Pulmonary artery endothelial cell (primary cell): ENCODE results near the gene UPK3A. TPM values are rescaled to one million over a fixed set of nuclear protein-coding genes. Genes with fewer than 3 reads are reported as not detected.
"Not testable (repeated sequence)": the region's sequence is repeated elsewhere in the genome, so short reads cannot be mapped to it uniquely, and the experiment has no call there.

Source experiments
- DNase-seq: peaks from one replicate; pipeline ENCODE4 v3.0.0-alpha.2; 2011; ENCODE audit warnings: low read depth, low spot score
- total RNA-seq: library from RNA; depleted of rRNA; stranded (reverse); fragments of >200 nt; gene quantifications from 2 replicates; pipeline ENCODE4 v1.2.3, GENCODE V29; 2014

The UPK3A gene
- total RNA-seq, 1 donor from 2014 or later: not detected

DNA sequence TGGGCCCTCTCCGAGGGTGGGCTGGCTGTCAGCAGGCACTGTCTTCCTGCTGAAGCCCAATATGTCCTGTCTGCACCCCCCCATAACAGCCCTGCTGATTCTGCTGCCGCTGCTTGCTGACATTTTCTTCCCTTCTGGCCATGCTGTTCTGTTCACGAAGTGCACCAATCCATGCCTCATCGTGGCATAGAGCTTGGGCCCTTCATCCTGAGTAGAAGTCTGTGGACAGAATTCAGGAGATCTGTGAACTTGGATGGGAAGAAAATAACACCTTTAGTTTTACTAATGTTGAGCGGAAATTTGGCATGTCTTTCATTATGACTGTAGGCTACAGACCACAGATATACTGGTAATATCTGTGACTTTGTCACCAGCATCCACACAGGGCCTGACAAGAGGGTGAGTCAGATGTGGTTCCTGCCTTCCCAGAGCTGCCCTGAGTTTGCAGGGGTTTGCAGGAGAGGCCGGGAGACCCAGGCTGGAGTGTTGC lies 29.9 kb upstream of the UPK3A start:
- no peak for DNase-seq

DNA sequence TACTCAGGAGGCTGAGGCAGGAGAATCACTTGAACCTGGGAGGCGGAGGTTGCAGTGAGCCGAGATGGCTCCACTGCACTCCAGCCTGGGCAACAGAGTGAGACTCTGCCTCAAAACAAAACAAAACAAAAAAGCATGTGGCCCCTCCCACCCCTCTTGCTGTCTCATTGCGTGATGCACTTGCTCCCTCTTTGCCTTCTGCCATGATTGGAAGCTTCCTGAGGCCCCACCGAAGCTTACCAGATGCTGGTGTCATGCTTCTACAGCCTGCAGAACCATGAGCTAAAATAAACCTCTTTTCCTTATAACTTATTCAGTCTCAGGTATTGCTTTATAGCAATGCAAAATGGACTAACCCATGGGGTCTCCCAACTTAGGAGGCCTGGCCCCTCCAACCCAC lies 26.8 kb upstream of the UPK3A start:
- not testable (repeated sequence) for DNase-seq

DNA sequence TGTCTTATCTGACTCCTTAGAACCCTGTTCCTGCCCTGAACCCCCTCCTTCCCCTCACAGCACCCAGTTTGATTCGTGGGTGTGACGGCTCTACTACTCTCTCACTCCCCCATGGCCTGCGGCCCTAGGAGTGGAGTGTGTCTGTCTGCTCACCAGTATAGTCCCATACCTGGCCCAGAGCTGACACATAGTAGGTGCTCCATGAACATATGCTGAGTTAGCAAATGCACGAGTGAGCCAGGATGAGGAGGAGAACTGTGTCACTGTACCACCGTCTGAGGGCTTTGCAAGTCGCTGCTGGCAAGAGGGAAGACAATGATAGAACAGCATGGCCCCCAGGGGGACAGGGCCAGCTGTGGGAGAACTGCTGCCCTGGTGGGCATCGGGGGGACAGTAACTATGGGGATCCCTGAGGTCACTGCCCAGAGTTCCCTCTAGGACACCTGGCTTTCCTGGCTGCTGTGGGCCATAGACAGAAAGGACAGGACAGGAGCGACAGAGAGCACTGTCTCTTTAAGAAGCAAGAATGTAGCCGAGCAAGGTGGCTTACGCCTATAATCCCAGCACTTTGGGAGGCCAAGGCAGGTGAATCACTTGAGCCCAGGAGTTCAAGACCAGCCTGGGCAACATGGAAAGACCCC lies 24.9 kb upstream of the UPK3A start:
- DNase-seq: no peak

DNA sequence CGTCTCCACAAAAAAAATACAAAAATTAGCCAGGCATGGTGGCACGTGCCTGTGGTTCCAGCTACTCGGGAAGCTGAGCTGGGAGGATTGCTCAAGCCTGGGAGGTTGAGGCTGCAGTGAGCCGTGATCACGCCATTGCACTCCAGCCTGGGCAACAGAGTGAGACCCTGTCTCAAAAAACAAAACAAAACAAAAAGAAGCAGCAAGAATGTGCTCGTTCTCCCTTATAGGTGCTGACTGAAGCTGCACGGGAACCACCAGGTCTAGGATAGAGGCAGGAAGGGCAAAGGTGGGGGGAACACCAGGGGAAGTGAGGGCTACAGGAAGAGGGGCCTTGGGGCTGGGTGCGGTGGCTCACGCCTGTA lies 24.4 kb upstream of the UPK3A start:
- DNase-seq: not testable (repeated sequence)

DNA sequence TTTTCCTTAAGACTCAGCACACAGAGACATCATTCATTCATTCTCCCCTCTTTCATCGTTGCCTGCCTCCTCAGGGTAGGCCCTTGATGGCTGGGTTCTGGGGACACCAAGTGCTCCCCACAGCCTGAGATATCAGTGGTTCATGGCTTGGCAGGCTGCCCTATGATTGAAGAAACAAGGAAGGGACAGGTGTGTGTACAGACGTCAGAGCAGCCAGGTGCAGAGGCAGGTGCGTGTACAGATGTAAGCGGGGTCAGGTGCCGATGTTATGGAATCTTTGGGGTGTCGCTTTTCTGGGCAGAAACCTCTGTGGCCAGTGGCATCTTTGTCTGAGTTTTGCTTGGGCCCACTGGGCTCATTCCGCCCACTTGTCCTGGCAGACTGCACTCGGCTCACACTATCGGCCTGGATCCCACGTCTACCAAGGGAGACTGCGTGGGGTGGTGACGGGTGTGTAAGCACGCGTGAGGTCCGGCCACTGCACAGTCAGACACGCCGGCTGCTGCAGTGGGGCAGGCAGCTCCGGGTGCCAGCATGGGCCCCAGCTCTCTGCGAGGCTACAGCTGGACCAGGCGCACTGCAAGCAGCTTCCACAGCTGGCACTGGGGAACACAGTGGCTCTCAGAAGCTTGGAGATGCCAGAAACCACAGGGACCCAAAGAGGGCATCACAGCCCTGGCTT lies 23.2 kb upstream of the UPK3A start:
- no peak for DNase-seq

DNA sequence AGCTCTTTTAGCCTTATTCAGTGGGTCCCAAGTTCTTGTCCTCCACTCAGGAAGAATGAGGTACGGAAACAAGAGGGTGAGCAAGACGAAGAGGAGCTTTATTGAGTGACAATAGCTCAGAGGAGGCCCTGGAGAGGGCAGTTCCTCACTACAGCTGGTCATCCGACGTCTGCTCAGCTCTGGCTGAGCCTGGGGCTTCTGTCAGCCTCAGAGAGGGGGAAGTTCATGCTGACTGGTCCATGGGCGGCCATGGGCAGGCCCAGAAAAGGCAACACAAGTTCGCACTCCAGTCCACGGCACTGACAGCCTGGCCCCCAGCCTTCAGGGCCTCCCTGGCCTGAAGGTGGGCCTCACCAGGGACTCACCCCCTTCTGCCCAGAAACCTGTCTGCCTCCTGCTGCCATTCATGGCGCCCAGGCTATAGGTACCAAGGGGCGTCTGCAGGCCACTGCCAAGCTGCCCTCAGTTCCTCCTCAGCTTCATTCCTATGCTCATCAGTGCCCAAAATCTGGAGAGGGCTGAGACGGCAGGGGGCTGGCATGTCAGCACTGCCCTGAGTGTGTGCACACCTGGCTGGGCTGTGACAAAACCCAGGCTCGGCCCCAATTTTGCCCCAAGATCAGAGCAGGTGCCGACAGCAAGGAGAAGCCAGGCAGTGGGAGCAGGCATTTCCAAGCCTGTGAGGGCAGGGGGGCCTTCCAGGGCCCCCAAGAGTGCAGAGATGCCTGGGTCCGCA lies 22.4 kb upstream of the UPK3A start:
- DNase-seq: no peak

DNA sequence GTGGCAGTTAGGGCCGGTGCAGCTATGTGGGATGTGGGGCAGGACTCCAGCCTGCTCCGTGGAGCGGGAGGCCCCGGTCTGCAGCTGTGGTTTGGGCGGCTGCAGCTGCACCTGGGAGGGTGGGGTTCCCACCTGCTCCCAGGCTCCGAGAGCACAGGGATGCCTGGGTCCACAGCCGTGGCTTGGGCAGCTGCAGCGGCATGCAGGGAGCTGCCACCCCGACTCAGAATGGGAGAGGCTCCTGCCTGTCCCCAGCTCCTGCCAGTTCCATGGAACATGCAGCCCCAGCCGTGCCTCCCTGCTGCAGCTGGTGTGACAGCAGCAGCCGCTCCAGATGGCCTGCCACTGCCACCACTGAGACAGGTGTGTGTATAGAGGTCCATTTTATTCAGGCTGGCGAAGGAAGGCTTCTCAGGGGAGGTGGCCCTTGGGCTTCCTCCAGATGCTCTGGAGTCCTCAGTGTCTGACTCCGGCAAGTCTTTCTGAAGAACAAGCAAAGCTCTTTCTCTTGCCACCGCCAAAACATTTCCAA lies 21.8 kb upstream of the UPK3A start:
- no peak for DNase-seq

DNA sequence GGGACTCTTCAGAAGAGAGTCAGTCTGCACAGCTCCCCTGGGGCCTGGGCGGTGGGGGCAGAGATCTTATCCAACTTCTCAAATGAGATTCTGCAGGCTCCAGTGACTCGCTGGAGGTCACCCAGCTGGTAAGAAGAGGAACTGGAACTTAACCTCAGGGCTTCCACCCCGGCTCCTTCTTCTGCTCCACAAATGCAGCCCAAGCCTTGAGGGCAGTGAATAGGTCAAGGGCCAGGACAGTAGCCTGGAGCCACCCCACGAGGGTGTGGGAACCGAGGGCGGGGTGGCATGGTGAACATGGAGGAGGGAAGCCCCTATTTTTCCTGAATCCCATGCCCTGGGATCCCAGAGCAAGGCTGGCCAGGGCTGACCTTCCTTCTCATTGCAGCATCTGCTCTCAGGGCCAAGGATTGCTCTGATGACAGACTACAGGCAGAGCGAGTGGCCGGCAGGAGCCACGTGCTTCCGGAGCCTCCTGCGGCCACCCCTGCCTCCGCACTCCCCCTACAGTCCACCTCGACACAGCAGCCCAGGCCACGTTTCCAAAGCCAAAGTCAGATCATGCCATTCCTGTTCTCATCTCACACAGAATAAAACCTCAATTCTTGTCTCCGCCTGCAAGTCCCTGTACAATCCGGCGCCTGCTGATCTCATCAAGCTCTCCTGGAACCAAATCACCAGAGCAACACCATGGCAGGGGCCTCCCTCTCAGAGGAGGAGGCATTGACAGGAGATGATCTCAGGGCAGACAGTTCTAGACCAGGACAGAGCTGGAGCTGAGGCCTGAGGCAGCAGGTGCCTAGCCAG lies 21.1 kb upstream of the UPK3A start:
- DNase-seq: peak; percentile 22

DNA sequence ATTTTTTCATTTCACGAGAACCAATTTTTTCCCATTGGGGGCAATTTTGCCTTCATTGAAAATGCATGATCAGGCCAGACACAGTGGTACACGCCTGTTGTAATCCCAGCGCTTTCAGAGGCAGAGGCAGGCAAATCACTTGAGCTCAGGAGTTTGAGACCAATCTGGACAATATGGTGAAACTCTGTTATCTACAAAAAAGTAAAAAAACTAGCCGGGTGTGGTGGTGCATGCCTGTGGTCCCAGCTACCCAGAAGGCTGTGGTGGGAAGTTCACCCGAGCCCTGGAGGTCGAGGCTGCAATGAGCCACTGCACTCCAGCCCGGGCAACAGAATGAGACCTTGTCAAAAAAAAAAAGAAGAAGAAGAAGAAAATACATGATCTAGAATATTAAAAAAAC lies 19.2 kb upstream of the UPK3A start:
- no peak for DNase-seq

DNA sequence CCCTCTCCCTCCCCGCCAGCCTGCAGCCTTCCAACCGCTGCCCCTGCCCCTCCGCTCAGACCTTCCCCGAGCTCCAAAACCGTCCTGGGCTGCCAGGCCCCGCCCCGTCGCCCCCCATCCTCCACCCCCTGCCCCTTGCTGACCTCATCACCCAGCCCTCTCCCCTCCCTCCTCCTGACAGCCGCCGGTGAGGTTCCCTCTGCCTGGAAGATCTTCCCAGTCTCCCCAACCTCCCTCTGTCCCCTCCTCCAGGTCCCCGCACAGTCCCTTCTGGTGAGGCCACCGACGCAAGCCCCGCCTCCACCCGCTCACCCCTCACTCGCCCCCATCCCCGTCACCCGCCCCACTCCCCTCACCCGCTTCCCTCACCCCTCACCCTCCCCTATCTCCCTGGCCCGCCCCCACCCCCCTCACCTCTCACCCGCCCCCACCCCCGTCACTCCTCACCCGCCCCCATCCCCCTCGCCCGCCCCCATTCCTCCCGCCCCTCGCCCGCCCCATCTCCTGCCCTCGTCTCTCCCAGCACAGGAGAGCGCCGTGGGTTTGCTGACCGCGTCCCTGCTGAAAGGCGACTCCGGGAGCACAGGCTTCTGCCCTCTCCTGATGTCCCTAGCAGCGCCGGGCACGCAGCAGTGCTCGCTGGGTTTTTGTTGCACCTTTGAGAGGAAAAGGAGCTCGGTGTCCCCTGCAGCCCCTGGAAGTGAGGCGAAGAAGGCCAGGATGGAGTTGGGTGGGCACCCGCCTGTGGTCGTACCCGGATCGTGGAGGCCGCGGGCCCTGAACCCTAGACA lies 16.4 kb upstream of the UPK3A start:
- DNase-seq: no peak

DNA sequence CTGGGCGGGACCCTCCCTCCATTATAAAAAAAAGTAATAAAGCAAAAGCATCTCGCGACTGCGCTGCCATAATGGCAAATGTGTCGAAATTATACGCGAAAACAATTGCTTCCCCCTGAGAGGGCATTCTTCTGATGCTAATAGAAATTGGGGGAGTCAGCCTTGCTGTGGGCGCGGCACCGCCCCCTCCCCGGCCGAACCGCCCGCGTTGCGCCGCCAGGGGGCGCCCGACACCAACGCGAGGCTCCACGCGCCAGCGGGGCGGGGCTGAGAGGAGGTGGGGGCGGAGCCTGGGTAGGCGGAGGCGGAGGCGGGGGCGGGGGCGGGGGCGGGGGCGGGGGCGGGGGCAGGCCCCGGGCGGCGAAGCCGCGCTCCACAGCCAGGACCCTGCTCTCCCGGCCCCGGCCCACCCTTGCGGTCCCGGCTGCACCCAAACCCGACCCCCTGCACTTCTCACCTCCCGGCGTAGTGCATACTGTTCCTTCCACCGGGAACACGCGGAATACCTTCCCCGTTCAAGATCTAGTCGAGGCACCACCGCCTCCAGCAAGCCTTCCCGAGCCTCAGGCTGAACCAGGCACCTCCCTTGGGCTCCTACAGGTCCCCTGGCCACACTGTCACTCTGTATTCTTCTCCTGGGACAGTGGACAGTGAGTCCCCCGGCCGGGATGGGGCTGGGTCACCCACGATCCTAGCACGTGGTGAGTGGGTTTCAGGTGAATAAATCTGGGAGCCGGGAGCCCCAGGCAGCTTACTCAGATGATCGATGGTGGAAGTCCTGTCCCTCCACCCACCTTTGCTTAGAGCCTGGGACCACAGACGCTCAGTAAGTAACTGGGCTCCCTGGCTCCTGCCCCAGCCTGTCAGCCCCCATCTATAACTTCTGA lies 15.5 kb upstream of the UPK3A start:
- DNase-seq: no peak

DNA sequence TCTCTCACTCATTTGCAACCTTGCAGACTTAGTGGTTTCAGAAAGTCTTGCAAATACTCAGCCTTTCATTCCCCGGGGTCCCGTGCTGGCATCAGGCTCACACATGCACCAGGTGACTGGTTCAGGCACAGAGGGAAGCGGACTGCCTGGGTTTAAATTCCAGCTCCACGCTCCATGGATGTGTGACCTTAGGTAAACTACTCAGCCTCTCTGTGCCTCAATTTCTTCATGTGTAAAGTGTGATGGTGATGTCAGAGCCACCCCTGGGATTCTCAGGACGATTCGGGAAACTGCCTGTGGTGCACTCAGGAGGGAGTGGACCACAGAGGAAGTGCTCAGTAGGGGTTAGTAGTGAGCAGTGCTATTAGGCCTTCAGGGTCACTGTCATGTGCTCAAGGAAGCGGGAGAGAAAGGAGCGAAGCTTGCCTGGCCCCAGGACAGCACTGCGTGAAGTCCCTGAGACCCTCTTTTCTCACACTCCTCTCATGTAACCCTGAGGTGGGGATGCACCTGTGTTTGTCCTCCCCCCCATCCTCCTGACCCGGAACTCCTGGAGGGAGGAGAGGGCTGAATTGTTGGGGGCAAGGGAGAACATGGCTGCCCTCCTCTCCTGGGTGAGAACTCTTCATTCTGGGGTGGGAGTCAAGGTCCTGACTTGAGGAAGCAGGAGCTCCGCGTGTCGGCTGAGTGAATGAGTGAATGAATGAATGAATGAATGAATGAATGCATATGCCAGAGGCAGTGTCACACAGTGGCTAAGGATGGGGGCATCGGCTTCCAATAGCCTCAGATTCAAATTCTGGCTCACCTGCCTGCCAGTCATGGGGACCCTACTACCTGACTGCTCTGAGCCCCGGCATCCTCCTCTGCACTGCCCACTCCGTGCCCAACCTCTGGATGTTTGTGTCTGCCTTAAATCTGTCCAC lies 14.4 kb upstream of the UPK3A start:
- no peak for DNase-seq

DNA sequence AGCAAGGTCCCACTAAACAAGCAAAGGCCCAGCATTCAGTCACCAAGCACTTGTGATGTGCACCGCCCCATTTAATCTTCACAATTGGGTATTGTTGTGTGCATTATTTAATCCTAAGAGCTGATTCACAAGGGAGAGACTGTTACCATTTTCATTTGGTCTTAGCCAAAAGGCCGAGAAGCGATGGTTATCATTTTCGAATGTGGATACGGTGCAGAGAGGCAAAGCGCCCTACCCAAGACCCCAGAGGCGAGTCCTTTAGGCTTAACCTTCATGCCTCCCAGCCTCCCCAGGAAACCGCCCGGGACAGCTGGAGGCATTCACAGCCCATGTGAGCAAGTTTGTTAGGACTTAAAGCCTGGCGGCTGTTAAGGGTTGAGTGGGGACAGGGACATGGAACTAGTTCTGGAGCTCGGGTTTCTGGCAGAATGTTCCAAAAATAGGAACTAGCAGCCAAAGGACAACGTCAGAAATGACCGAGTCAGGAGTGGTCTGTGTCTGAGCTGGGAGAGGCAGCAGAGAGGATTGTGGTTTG lies 13.0 kb upstream of the UPK3A start:
- DNase-seq: no peak

DNA sequence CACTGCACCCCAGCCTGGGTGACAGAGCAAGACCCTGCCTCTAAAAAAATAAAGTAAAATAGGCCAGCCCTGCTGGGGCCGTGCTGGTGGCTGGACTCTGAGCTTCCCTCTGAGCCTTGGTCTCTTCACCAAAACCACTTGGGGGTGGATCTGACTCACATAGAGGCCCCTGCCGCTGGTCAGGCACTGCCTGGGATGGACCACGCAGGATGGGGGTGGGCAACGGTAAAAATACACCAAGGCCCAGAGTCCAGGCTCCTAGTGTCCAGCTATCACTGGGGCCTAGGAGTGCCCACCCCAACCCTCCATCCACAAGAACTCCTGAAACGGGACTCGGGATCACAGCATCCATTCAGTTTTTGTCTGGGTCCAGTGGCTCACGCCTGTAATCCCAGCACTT lies 12.3 kb upstream of the UPK3A start:
- no peak for DNase-seq

DNA sequence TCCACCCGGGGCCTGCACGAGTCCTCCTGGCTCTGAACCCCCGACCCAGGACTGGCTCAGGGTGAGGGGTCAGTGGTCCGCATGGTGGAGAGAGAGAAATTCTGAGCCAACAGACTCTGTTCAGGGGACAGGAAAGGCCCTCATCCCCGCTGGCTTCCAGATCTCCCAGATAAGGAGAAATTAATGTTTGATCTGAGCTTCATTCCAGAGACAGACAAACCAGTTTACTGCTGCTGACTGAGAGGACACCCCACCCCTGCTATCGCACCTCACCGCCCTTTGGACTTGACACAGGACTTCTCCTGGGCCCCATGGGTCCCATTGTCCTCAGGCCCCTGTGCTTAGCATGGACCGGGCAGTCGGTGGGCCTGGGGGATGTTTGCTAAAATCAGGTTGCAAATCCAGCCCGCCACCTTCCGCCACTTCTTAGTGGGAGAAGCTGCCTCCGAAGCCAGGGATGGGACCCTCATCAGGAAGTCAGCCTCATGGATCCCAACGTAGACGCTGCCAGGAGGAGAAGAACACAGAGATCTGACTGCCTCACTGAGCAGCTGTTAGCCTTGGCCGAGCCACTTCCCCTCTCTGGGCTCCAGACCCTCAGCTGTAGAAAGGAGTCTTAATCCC lies 11.2 kb upstream of the UPK3A start:
- DNase-seq: no peak

DNA sequence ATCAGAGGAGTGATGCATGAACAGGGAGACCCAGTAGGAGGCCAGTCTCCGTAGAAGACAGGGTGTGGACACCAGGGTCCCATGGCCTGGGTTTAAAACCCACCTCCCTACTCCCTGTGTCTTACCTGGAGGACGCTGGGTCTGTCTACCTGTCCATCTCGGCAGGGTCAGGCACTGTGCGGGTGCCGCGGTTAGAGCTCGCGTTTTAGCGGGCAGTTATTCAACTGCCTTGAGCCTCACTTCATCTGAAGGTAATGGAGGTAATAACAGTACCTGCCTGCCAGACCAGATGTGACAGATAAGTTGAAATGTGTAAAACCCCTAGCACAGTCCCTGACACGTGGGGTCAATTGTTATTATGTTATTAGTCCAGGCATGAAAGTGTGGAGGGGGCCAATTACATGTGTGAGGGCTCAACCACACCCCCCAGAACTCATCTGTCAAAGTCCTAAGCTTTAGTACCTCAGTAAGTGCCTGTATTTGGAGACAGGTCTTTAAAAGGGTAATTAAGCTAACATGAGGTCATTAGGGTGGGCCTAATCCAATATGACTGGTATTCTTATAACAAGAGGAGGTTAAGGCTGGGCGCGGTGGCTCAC lies 8.1 kb upstream of the UPK3A start:
- DNase-seq: no peak

DNA sequence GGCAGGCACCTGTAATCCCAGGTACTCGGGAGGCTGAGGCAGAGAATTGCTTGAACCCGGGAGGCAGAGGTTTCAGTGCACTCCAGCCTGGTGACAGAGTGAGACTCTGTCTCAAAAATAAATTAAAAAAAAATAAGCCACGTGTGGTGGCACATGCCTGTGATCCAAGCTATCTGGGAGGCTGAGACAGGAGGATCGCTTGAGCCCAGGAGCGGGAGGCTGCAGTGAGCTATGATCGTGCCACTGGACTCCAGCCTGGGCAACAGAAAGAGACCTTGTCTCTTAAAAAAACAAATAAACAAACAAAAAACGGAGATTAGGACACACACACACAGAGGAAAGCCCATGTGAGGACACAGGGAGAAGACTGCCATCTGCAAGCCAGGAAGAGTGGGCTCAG lies 7.0 kb upstream of the UPK3A start:
- not testable (repeated sequence) for DNase-seq
